Effector memory CD4-positive, alpha-beta T cell (primary cell): Measurements from ENCODE around the gene ARID2.

Experiments
- DNase-seq, 3 donors: peaks; one replicate each; pipeline ENCODE4 v3.0.0-alpha.2; 2020
- H3K27ac ChIP-seq: 2 replicates; pipeline ENCODE4 v1.7.0; 2013; ENCODE audit warnings: mild to moderate bottlenecking, low read length, moderate library complexity; ENCODE audit not compliant: insufficient read depth, poor library complexity, severe bottlenecking
- H3K27me3 ChIP-seq: replicated peaks from 2 replicates; pipeline ENCODE4 v1.7.0; 2013; ENCODE audit warnings: mild to moderate bottlenecking, low read length; ENCODE audit not compliant: insufficient read depth, control insufficient read depth, poor library complexity, severe bottlenecking
- H3K36me3 ChIP-seq: 2 replicates; pipeline ENCODE4 v1.7.0; 2013; ENCODE audit warnings: mild to moderate bottlenecking, low read length, moderate library complexity; ENCODE audit not compliant: control insufficient read depth, insufficient read depth
- H3K4me1 ChIP-seq: 2 replicates; pipeline ENCODE4 v1.7.0; 2013; ENCODE audit warnings: low read length, mild to moderate bottlenecking; ENCODE audit not compliant: control insufficient read depth, insufficient read depth, poor library complexity, severe bottlenecking
- H3K4me3 ChIP-seq: 2 replicates; pipeline ENCODE4 v1.7.0; 2013; ENCODE audit warnings: low read length, low read depth, mild to moderate bottlenecking; ENCODE audit not compliant: insufficient read depth, poor library complexity, severe bottlenecking
- H3K9me3 ChIP-seq: 2 replicates; pipeline ENCODE4 v1.7.0; 2013; ENCODE audit warnings: mild to moderate bottlenecking, low read length, moderate library complexity; ENCODE audit not compliant: control insufficient read depth

Gene ARID2

GRCh38 chr12:45701296-45701695, 28.2 kb upstream of the ARID2 start:
- Histone ChIP-seq H3K27me3 (no peaks in the 10 kb centered on the region), H3K36me3 (no peaks in the 10 kb centered on the region), H3K27ac (no peak overlapping the region), H3K4me1 (no peaks in the 10 kb centered on the region), H3K9me3 (no peaks in the 10 kb centered on the region), H3K4me3 (no peak overlapping the region)
- DNase-seq = no peak

- Histone ChIP-seq H3K36me3 (no peaks in the 10 kb centered on the region), H3K27me3 (no peaks in the 10 kb centered on the region), H3K27ac (no peak overlapping the region), H3K9me3 (no peaks in the 10 kb centered on the region), H3K4me1 (no peaks in the 10 kb centered on the region), H3K4me3 (no peak overlapping the region)
- DNase-seq = no peak
Measured at GRCh38 chr12:45703942-45704341, 25.6 kb upstream of the ARID2 start.

DNA sequence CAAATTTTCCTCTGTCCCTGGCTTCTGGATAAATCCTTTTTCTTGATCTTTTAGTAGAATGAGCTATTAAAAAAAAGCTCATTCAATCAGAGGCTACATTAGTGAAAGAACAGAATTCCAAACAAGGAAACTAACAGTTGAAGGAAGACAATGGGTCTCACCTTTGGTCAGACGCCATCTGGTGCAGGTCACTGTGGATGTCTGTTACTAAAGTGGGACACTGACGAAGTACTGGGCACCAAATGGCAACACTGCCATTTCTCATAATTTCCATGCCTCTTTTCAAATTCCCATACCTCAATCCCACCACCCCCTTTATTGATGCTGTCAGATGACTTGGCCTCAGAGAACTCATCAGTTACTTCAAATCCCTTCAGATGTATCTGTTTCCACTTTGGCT, 24.5 kb upstream of the ARID2 start:
- no peaks in the 10 kb centered on the region for H3K9me3 ChIP-seq
- DNase-seq = no peak
- no peak overlapping the region for H3K4me3 ChIP-seq
- no peaks in the 10 kb centered on the region for H3K27me3 ChIP-seq
- H3K4me1 ChIP-seq = no peaks in the 10 kb centered on the region
- H3K36me3 ChIP-seq = no peaks in the 10 kb centered on the region
- no peak overlapping the region for H3K27ac ChIP-seq

DNA sequence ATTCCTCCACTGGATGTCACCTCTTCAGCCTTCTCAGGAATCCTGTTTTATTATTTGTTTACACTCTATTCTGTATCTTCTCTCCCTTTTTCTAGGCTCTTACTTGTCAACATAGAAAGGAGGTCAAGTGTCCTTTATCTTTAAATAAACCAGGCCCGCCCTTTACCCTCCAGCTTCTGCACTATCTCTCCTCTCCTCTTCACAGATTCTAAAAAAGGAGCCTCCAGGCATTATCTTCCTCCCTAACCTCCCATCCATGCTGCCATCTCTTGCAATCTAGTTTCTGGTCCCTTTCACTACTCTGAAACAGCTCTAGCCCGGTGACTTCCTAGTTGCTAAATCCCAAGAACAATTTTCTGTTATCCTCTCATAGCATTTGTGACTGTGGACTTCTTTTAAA, 24.1 kb upstream of the ARID2 start:
- Histone ChIP-seq H3K4me3 (no peak overlapping the region), H3K4me1 (no peaks in the 10 kb centered on the region), H3K36me3 (no peaks in the 10 kb centered on the region), H3K9me3 (no peaks in the 10 kb centered on the region), H3K27ac (no peak overlapping the region), H3K27me3 (no peaks in the 10 kb centered on the region)
- DNase-seq = no peak

DNA sequence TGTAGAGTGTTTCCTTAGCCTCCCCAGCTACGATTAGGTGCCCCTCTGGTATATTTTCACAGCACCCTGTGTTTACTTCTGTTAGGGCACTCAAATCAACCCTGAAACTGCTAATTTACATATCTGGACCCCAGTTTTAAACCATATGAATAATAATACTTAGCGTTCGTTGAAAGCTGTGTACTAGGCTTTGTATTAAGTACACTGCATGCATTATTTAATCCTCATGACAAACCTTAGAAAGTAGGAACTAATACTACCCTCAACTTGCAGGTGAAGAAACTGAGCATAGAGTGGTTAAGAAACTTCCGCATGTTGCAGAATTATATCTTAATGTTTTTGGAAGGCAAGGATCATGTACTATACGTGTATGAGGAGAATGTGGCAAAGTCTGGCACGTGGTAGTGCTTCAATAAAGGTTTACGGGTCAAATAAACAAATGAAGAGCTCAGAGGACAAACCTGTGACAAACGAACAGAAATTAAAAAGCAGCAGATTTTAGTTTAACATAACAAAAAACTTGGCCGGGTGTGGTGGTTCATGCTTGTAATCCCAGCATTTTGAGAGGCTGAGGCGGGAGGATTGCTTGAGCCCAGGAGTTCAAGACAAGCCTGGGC, 22.2 kb upstream of the ARID2 start:
- Histone ChIP-seq H3K36me3 (no peaks in the 10 kb centered on the region), H3K27ac (no peak overlapping the region), H3K4me3 (no peak overlapping the region), H3K9me3 (no peaks in the 10 kb centered on the region), H3K4me1 (no peaks in the 10 kb centered on the region), H3K27me3 (no peaks in the 10 kb centered on the region)
- DNase-seq = no peak

- no peak for DNase-seq
- H3K4me3 ChIP-seq = no peak overlapping the region
- H3K27me3 ChIP-seq = no peaks in the 10 kb centered on the region
- H3K9me3 ChIP-seq = no peaks in the 10 kb centered on the region
- no peaks in the 10 kb centered on the region for H3K4me1 ChIP-seq
- H3K36me3 ChIP-seq = no peaks in the 10 kb centered on the region
- H3K27ac ChIP-seq = no peak overlapping the region
Measured at GRCh38 chr12:45708363-45708762, 21.1 kb upstream of the ARID2 start.

GRCh38 chr12:45708901-45709300, 20.6 kb upstream of the ARID2 start:
- Histone ChIP-seq H3K4me3 (no peak overlapping the region), H3K27me3 (no peaks in the 10 kb centered on the region), H3K27ac (no peak overlapping the region), H3K36me3 (no peaks in the 10 kb centered on the region), H3K4me1 (no peaks in the 10 kb centered on the region), H3K9me3 (no peaks in the 10 kb centered on the region)
- no peak for DNase-seq

DNA sequence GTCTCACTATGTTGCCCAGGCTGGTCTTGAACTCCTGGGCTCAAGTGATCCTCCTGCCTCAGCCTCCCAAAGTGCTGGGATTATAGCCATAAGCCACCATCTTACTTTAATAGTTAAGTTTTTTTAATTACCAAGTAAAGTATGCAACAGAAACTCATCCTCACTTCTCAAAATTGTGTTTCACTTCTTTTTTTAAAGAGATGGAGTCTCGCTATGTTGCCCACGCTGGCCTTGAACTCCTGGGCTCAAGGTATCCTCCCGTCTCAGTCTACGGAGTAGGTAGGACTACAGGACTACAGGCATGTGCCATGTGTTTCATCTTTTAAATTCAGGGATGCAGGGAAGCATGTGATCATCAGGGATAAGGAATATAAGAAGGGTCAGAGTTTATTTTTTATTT, 17.2 kb upstream of the ARID2 start:
- no peaks in the 10 kb centered on the region for H3K36me3 ChIP-seq
- no peaks in the 10 kb centered on the region for H3K4me1 ChIP-seq
- H3K4me3 ChIP-seq = no peak overlapping the region
- no peaks in the 10 kb centered on the region for H3K9me3 ChIP-seq
- no peak for DNase-seq
- H3K27me3 ChIP-seq = no peaks in the 10 kb centered on the region
- no peak overlapping the region for H3K27ac ChIP-seq

DNA sequence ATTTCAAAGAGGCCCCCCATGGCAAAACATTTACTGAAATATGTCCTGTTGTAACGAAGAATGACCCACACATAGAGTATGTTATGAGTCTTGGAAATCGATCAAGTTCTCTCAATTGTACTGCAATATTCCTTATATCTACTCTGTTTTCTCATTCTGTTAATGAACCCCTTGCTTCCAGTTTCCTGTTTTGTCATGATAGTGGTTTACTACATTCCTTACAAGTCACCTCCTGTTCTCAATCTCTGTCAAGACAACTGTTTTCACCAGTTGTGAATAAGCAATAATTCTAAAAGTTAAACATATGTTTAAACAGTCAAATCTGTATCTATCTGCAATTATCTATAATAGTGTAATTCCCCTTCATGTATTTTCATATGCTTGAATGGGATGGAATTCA, 16.4 kb upstream of the ARID2 start:
- Histone ChIP-seq H3K27ac (no peak overlapping the region), H3K4me1 (no peaks in the 10 kb centered on the region), H3K4me3 (no peak overlapping the region), H3K27me3 (no peaks in the 10 kb centered on the region), H3K9me3 (no peaks in the 10 kb centered on the region), H3K36me3 (no peaks in the 10 kb centered on the region)
- no peak for DNase-seq

DNA sequence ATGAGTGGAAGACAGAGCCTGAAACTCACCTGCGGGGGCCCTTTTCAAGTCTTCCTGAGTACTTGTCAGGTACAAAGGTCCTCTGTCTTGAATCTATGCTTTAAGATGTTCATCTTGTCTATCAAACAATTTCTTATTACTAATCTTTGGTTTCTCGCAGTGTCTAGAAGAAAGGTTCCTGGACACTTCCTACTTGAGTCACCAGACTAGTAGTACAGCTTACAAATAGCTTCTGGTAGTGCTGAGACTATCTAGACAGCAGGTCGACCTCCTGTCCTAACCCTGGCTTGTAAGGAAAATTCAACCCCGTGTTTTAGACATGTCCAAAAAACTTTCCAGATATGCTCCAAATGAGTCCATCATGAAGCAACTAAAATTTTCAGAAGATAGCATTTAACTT, 11.2 kb upstream of the ARID2 start:
- DNase-seq = no peak
- H3K27me3 ChIP-seq = no peaks in the 10 kb centered on the region
- peaks cover 9% of the 10 kb centered on the region for H3K4me1 ChIP-seq
- no peaks in the 10 kb centered on the region for H3K9me3 ChIP-seq
- H3K36me3 ChIP-seq = no peaks in the 10 kb centered on the region
- H3K4me3 ChIP-seq = no peak overlapping the region
- no peak overlapping the region for H3K27ac ChIP-seq

DNA sequence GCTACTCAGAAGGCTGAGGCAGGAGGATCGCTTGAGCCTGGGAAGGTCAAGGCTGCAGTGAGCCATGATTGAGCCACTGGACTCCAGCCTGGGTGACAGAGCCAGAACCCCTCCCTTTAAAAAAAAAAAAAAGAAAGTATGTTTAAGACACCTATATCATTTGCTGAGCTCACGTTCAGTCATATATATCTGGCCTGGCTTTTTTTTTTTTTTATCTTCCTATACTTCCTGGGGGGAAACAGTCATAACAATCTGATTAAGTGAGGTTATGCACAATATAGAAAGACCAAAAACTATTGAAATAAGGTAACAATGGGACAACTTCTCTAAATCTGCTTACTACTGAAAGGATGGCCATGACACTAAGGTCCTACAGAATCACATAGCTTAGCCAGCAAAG, 9.4 kb upstream of the ARID2 start:
- Histone ChIP-seq H3K27me3 (no peaks in the 10 kb centered on the region), H3K4me3 (no peak overlapping the region), H3K4me1 (peaks cover 9% of the 10 kb centered on the region), H3K27ac (no peak overlapping the region), H3K36me3 (no peaks in the 10 kb centered on the region), H3K9me3 (no peaks in the 10 kb centered on the region)
- no peak for DNase-seq
